22Rv1 (cell line): Measurements from ENCODE around the gene TBC1D22A.

Experiments used
- CTCF ChIP-seq: fragments of 450-650 bp; IDR thresholded peaks from 2 replicates; pipeline ENCODE4 v1.5.1; 2017; ENCODE audit warnings: mild to moderate bottlenecking
- ZFX ChIP-seq: fragments of 450-650 bp; IDR thresholded peaks from 2 replicates; pipeline ENCODE4 v1.6.1; 2017; ENCODE audit warnings: antibody characterized with exemption, borderline replicate concordance

GRCh38 chr22:47171441-47172221 is 409.2 kb downstream of the TBC1D22A start:
- TF ChIP-seq CTCF (no peak), ZFX (no peak)
